GM23248 (cell line): ENCODE measurements around the gene ATG13. TPM values are rescaled to one million over a fixed set of nuclear protein-coding genes. Genes with fewer than 3 reads are reported as not detected.

ENCODE experiments used
- DNase-seq: peaks from one replicate; pipeline ENCODE4 v3.0.0-alpha.2; 2015
- H2AFZ ChIP-seq: fragments of 200-600 bp; sonication (generic); 2 replicates; pipeline ENCODE4 v1.6.1; 2016; ENCODE audit warnings: antibody characterized with exemption
- H3F3A ChIP-seq: fragments of 200-600 bp; sonication (generic); 2 replicates; pipeline ENCODE4 v1.6.1; 2016; ENCODE audit warnings: mild to moderate bottlenecking, antibody characterized with exemption, mixed run types; ENCODE audit not compliant: insufficient read depth
- H3K27ac ChIP-seq: fragments of 200-600 bp; sonication (generic); 2 replicates; pipeline ENCODE4 v1.5.1; 2016; ENCODE audit warnings: mild to moderate bottlenecking
- H3K27me3 ChIP-seq: fragments of 200-600 bp; sonication (generic); replicated peaks from 2 replicates; pipeline ENCODE4 v1.6.1; 2016; ENCODE audit warnings: mild to moderate bottlenecking; ENCODE audit not compliant: insufficient read depth
- H3K36me3 ChIP-seq: fragments of 200-600 bp; sonication (generic); 2 replicates; pipeline ENCODE4 v1.6.1; 2016; ENCODE audit warnings: low read depth, mild to moderate bottlenecking
- H3K4me1 ChIP-seq: fragments of 200-600 bp; sonication (generic); 2 replicates; pipeline ENCODE4 v1.6.1; 2016; ENCODE audit warnings: mild to moderate bottlenecking; ENCODE audit not compliant: insufficient read depth
- H3K4me2 ChIP-seq: fragments of 200-600 bp; sonication (generic); one replicate; pipeline ENCODE4 v1.6.1; 2016; ENCODE audit warnings: mild to moderate bottlenecking; ENCODE audit not compliant: unreplicated experiment
- H3K4me3 ChIP-seq: fragments of 200-600 bp; sonication (generic); 2 replicates; pipeline ENCODE4 v1.5.1; 2016; ENCODE audit warnings: mild to moderate bottlenecking
- H3K79me2 ChIP-seq: fragments of 200-600 bp; sonication (generic); 2 replicates; pipeline ENCODE4 v1.6.1; 2016; ENCODE audit warnings: mild to moderate bottlenecking; ENCODE audit not compliant: insufficient read depth
- H3K9ac ChIP-seq: fragments of 200-600 bp; sonication (generic); 2 replicates; pipeline ENCODE4 v1.6.1; 2016; ENCODE audit warnings: mild to moderate bottlenecking
- H3K9me2 ChIP-seq: fragments of 200-600 bp; sonication (generic); 2 replicates; pipeline ENCODE4 v1.6.1; 2016; ENCODE audit warnings: mixed run types, mild to moderate bottlenecking, moderate library complexity; ENCODE audit not compliant: insufficient read depth
- H3K9me3 ChIP-seq: fragments of 200-600 bp; sonication (generic); one replicate; pipeline ENCODE4 v1.6.1; 2017; ENCODE audit warnings: low read depth
- H4K20me1 ChIP-seq: fragments of 200-600 bp; sonication (generic); 2 replicates; pipeline ENCODE4 v1.6.0; 2016; ENCODE audit not compliant: insufficient read depth
- EZH2 ChIP-seq: fragments of 200-600 bp; sonication (generic); IDR thresholded peaks from 2 replicates; pipeline ENCODE4 v1.6.1; 2018; ENCODE audit warnings: antibody characterized with exemption, mild to moderate bottlenecking; ENCODE audit not compliant: insufficient read depth, poor library complexity, severe bottlenecking
- EZH2phosphoT487 ChIP-seq: fragments of 200-600 bp; sonication (generic); IDR thresholded peaks from 2 replicates; pipeline ENCODE4 v1.6.1; 2018; ENCODE audit warnings: antibody characterized with exemption, moderate library complexity, mild to moderate bottlenecking, low read depth; ENCODE audit not compliant: insufficient read depth
- WGBS, 2 experiments: methylation state at CpG; one replicate each; pipeline ENCODE4 v1.1.6; 2015 to 2017; ENCODE audit warnings: low lambda C conversion rate in 2 of 2, low coverage in 1 of 2; ENCODE audit errors: missing lambda C conversion rate in 2 of 2; 5-methylcytosine and 5-hydroxymethylcytosine counted together
- in situ Hi-C: fragments of 300-500 bp; cut with MboI; formaldehyde crosslinking; loops from 2 replicates; pipeline ENCODE4 v1.15.0; 2020
- polyA plus RNA-seq: library from polyadenylated mRNA; unstranded; fragments of >200 nt; fragmentation: Nextera tagmentation; extraction: Ambion mirVana; gene quantifications from 2 replicates; pipeline ENCODE4 v1.2.1, GENCODE V29; 2016
- total RNA-seq: library from RNA; depleted of rRNA; stranded (reverse); fragments of >200 nt; shearing (Covaris generic); gene quantifications from 2 replicates; pipeline ENCODE4 v1.2.3, GENCODE V29; 2014

The ATG13 gene
- total and polyA plus RNA-seq, 2 experiments from 2014 or later = 55.1 to 118 TPM

DNA sequence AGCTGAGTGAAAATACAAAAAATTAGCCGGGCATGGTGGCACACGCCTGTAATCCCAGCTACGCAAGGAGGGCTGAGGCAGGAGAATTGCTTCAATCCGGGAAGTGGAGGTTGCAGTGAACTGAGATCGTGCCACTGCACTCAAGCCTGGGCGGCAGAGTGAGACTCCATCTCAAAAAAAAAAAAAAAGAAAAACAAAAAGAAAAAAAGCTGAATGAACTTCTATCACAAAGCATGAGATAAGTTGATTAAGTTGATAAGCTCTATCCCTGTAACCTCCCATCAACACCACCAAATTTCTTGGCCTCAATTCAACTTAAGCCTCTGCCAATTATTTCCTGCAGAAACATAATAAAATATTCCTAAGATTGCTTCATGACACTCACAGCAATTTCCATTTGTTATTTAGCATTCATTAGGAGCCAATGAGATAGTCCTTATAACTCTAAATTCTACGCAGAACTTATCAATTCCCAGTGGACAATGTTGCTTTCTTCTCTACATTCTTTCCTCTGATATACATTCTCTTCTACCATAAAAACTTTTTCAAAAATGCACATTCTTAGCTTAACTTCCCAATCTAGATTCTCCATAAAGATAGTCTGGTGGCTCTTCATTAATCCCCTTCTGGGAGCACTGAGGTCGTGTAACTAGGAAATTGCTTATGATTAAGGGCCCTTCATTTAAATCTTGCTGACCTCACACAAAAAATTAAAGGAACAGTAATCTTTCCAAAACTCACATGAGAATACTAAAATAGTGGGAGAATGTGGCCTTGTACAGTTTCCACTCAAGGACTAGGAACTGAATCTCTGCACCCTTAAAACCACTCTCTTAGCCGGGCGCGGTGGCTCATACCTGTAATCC, 26.4 kb upstream of the ATG13 start:
- peak; percentile 5 for DNase-seq
- peaks cover 78% of the 10 kb centered on the region for H3K79me2 ChIP-seq
- in situ Hi-C loops = no loop called here
- no peak overlapping the region for H3K27ac ChIP-seq
- H2AFZ ChIP-seq = no peak overlapping the region
- no peaks in the 10 kb centered on the region for H3K27me3 ChIP-seq
- peak overlapping the region; percentile 32 for H3K4me3 ChIP-seq
- H3K9ac ChIP-seq = 0 out of 2 replicates have a peak overlapping the region, but pooled peaks have one; percentile 25
- 52 to 53% methylated on average over 11 of the region's 11 CpGs for WGBS, 2 experiments
- H3K4me2 ChIP-seq = peak overlapping the region; percentile 59
- H3K9me2 ChIP-seq = no peaks in the 10 kb centered on the region
- H3K36me3 ChIP-seq = no peaks in the 10 kb centered on the region
- TF ChIP-seq EZH2phosphoT487 (no peak), EZH2 (no peak)
- peaks cover 17% of the 10 kb centered on the region for H3F3A ChIP-seq
- peaks cover 27% of the 10 kb centered on the region for H3K4me1 ChIP-seq
- 0 out of 2 replicates have a peak, but pooled peaks cover 3% of the 10 kb centered on the region for H4K20me1 ChIP-seq
- no peaks in the 10 kb centered on the region for H3K9me3 ChIP-seq

GRCh38 chr11:46593550-46594373, 23.6 kb upstream of the ATG13 start, which contains the start of gene AMBRA1:
AMBRA1 (minus strand) TSS chr11:46594023; CDS start chr11:46548380, 45,643 bp downstream.
- Histone ChIP-seq H3K27ac (peak within 1 kb of the TSS; percentile 66), H3F3A (peaks cover 17% of the 10 kb centered on the region), H3K36me3 (no peaks in the 10 kb centered on the region), H3K27me3 (no peaks in the 10 kb centered on the region), H3K9ac (peak within 1 kb of the TSS; percentile 92), H3K4me1 (peaks cover 27% of the 10 kb centered on the region), H3K9me3 (no peaks in the 10 kb centered on the region), H3K9me2 (no peaks in the 10 kb centered on the region), H4K20me1 (0 out of 2 replicates have a peak, but pooled peaks cover 3% of the 10 kb centered on the region), H2AFZ (peak within 1 kb of the TSS; percentile 99), H3K4me3 (peak within 1 kb of the TSS; percentile 93), H3K79me2 (peaks cover 51% of the 10 kb centered on the region), H3K4me2 (peak within 1 kb of the TSS; percentile 98)
- no peak for TF ChIP-seq EZH2phosphoT487
- TF ChIP-seq EZH2 = no peak
- in situ Hi-C loops = no loop called here
- 1% methylated on average over 52 to 54 of the region's 54 CpGs for WGBS, 2 experiments
- DNase-seq = peak; percentile 95

DNA sequence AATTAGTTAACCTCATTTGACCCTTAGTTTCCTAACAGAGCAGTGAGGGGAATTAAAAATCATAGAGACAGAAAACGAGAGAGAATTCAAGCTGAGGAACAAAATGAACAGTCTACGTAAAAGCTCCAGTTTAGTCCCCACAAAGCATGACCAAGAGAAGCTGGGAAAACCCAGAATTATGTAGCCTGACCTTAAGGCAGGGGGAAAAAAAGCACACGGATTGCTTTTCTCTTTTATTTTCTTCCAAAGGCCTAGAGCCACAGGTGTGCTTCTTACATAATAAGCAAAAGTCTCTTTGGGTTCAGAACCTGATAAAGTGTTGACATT, 23.0 kb upstream of the ATG13 start:
- DNase-seq = no peak
- H3K27me3 ChIP-seq = no peaks in the 10 kb centered on the region
- H3K9ac ChIP-seq = peak overlapping the region; percentile 92
- H3F3A ChIP-seq = peaks cover 13% of the 10 kb centered on the region
- in situ Hi-C loops = no loop called here
- H3K36me3 ChIP-seq = no peaks in the 10 kb centered on the region
- TF ChIP-seq EZH2 (no peak), EZH2phosphoT487 (no peak)
- H3K27ac ChIP-seq = peak overlapping the region; percentile 66
- no peaks in the 10 kb centered on the region for H3K9me2 ChIP-seq
- H4K20me1 ChIP-seq = 0 out of 2 replicates have a peak, but pooled peaks cover 3% of the 10 kb centered on the region
- H3K4me2 ChIP-seq = peak overlapping the region; percentile 98
- 28 to 33% methylated on average over 3 of the region's 3 CpGs for WGBS, 2 experiments
- peak overlapping the region; percentile 99 for H2AFZ ChIP-seq
- H3K79me2 ChIP-seq = peaks cover 45% of the 10 kb centered on the region
- peak overlapping the region; percentile 93 for H3K4me3 ChIP-seq
- H3K4me1 ChIP-seq = peaks cover 27% of the 10 kb centered on the region
- no peaks in the 10 kb centered on the region for H3K9me3 ChIP-seq

GRCh38 chr11:46594785-46595184, 22.6 kb upstream of the ATG13 start:
- no peak for TF ChIP-seq EZH2
- no peak for TF ChIP-seq EZH2phosphoT487
- Histone ChIP-seq H2AFZ (peak overlapping the region; percentile 99), H3K27me3 (no peaks in the 10 kb centered on the region), H3F3A (peaks cover 13% of the 10 kb centered on the region), H3K9me2 (no peaks in the 10 kb centered on the region), H3K9ac (peak overlapping the region; percentile 92), H3K79me2 (peaks cover 40% of the 10 kb centered on the region), H3K36me3 (no peaks in the 10 kb centered on the region), H3K27ac (no peak overlapping the region), H3K4me2 (no peak overlapping the region), H3K4me3 (no peak overlapping the region), H4K20me1 (0 out of 2 replicates have a peak, but pooled peaks cover 3% of the 10 kb centered on the region), H3K9me3 (no peaks in the 10 kb centered on the region), H3K4me1 (peaks cover 24% of the 10 kb centered on the region)
- in situ Hi-C loops = no loop called here
- no peak for DNase-seq
- 91 to 92% methylated on average over 10 of the region's 10 CpGs for WGBS, 2 experiments
